ENCODE measurements around the gene CDKN1C. TPM values are rescaled to one million over a fixed set of nuclear protein-coding genes. Genes with fewer than 3 reads are reported as not detected.
A peak's percentile ranks its signal among the peaks of the same experiment; 100 is the strongest.

The CDKN1C gene
- total RNA-seq, 1 experiment from 2014 or later, result 2.9 TPM

DNA sequence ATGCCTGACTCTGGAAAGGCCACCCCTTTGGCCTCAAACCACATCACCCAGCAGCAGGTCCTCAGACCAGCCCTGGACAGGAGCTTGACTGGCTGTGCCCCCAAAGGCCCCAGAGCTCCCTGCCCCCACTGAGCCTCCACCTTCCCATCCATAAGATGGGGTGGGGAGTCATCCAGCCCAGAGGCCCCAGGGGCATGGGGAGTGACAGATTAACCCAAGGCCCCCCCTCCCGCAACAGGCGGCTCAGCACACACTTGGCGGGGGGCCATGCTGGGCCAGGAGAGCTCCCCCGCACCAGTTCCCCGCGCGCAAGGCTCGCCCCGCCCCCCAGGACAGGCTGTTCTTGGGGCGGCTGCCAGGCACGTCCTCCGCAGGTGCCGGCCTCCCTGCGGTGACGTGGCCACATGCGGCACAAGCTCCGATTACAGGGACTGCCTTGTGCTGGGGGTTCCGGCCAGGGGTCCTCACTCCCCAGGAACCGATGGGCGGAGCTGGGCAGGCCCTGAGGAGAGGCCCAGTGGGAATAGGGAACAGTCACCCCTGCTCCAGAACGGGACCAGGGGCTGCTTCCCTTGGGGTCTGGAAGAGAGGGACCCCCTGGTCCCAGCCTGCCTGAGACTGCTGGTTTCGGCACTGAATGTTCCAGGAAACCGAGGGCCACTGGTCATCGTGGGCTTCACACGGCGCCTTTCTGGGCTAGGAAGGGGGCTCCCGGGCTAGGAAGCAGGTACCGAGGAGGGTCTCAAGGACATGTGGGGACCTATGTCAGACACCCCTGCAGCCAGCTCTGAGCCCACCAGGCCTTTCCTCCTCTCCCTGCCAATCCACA, 5.1 kb upstream of the CDKN1C start:
- DNase-seq (ENCODE audit: low spot score), result no peak
- TF ChIP-seq EZH2 (IDR thresholded peaks at IDR 0.05; ENCODE audit: borderline replicate concordance, low read depth, low read length, poor library complexity, severe bottlenecking), result no peak
- TF ChIP-seq, protein P1, sequence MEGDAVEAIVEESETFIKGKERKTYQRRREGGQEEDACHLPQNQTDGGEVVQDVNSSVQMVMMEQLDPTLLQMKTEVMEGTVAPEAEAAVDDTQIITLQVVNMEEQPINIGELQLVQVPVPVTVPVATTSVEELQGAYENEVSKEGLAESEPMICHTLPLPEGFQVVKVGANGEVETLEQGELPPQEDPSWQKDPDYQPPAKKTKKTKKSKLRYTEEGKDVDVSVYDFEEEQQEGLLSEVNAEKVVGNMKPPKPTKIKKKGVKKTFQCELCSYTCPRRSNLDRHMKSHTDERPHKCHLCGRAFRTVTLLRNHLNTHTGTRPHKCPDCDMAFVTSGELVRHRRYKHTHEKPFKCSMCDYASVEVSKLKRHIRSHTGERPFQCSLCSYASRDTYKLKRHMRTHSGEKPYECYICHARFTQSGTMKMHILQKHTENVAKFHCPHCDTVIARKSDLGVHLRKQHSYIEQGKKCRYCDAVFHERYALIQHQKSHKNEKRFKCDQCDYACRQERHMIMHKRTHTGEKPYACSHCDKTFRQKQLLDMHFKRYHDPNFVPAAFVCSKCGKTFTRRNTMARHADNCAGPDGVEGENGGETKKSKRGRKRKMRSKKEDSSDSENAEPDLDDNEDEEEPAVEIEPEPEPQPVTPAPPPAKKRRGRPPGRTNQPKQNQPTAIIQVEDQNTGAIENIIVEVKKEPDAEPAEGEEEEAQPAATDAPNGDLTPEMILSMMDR (conservative IDR thresholded peaks at IDR 0.05; ENCODE audit: low read depth, low read length), result no peak
- Histone ChIP-seq H3K27ac (ENCODE audit: low read depth, low read length, poor library complexity, severe bottlenecking) (peak overlapping the region; percentile 54), H3K36me3 (ENCODE audit: insufficient read depth, low read length, poor library complexity, severe bottlenecking) (no peaks in the 10 kb centered on the region), H3K27me3 (replicated peaks; ENCODE audit: insufficient read depth, low read depth, low read length, poor library complexity) (no peaks in the 10 kb centered on the region), H3K4me1 (ENCODE audit: insufficient read depth, low read length, poor library complexity, severe bottlenecking) (peaks cover 19% of the 10 kb centered on the region), H3K9me3 (ENCODE audit: low read depth, low read length, poor library complexity, severe bottlenecking) (no peaks in the 10 kb centered on the region), H3K4me3 (ENCODE audit: low read depth, low read length, poor library complexity, severe bottlenecking) (no peak overlapping the region)
- no TSS peak for BruUV-seq (replicated peaks)
- intact Hi-C loops (cut with micrococcal nuclease; ENCODE audit: unreplicated experiment), result loop anchor here (5.0 kb wide), 1 partner anchor 463 kb away; no protein-coding TSS in a partner anchor
- ChIA-PET CTCF (interaction anchor here (5.8 kb wide), 1 partner anchor 359 kb away, joined by 52 read pairs; no protein-coding TSS in a partner anchor), POLR2A (ENCODE audit: low non-redundant PET) (no interaction called here)

DNA sequence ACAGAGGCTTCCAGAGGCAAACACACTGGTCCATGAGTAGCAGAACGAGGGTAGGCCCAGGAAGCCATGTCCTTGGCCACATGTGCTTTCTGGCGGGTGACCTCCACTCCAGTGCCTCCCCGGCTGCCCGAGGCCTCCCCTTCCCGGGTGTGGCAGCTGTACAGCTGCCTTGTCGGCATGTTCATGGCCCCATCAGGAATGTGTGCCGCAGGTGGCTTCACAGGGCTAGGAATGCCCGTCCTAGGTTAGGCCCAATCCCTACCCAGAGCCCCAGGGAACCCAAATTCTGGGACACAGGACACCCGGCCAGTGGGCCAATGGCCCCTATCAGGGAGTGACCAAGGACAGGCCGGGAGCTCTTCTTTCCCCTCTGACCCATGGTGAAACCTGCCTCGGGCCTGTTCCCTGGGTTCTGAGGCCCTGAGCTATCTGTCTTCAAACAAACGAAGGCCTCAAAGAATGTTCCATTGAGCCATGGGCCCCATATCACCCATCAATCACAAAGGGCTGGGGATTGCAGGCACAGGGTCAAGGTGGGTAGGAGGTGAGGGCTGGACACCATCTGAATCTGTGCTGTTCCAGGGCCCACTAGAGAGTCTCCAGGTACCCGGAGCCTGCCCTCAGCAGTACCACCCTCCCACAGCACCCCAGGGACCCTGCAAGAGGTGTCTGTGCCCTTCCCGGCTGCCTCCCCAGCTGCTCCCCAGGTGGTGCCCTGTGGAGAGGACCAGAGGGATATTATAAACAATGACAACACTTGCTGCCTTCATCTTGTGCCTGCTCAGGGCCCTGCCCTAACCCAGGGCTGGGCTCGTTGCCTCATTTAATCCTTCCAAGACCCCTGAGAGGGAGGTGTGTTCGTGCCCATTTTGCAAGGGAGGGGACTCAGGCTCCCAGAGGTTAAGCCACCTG, 4.0 kb upstream of the CDKN1C start:
- CTCF ChIA-PET, result interaction anchor here (5.8 kb wide), 1 partner anchor 358 kb away, joined by 52 read pairs; no protein-coding TSS in a partner anchor
- Histone ChIP-seq H3K36me3 (ENCODE audit: insufficient read depth, low read length, poor library complexity, severe bottlenecking) (no peaks in the 10 kb centered on the region), H3K9me3 (ENCODE audit: low read depth, low read length, poor library complexity, severe bottlenecking) (no peaks in the 10 kb centered on the region), H3K4me3 (ENCODE audit: low read depth, low read length, poor library complexity, severe bottlenecking) (no peak overlapping the region), H3K27ac (ENCODE audit: low read depth, low read length, poor library complexity, severe bottlenecking) (no peak overlapping the region), H3K27me3 (replicated peaks; ENCODE audit: insufficient read depth, low read depth, low read length, poor library complexity) (peaks cover 3% of the 10 kb centered on the region), H3K4me1 (ENCODE audit: insufficient read depth, low read length, poor library complexity, severe bottlenecking) (peaks cover 19% of the 10 kb centered on the region)
- TF ChIP-seq EZH2 (IDR thresholded peaks at IDR 0.05; ENCODE audit: borderline replicate concordance, low read depth, low read length, poor library complexity, severe bottlenecking), result no peak
- TF ChIP-seq, protein P1 (conservative IDR thresholded peaks at IDR 0.05; ENCODE audit: low read depth, low read length), result no peak
- BruUV-seq (replicated peaks), result no TSS peak
- intact Hi-C loops (cut with micrococcal nuclease; ENCODE audit: unreplicated experiment), result loop anchor here (5.0 kb wide), 2 partner anchors 187 to 462 kb away; no protein-coding TSS in a partner anchor
- POLR2A ChIA-PET (ENCODE audit: low non-redundant PET), result no interaction called here
- DNase-seq (ENCODE audit: low spot score), result no peak

DNA sequence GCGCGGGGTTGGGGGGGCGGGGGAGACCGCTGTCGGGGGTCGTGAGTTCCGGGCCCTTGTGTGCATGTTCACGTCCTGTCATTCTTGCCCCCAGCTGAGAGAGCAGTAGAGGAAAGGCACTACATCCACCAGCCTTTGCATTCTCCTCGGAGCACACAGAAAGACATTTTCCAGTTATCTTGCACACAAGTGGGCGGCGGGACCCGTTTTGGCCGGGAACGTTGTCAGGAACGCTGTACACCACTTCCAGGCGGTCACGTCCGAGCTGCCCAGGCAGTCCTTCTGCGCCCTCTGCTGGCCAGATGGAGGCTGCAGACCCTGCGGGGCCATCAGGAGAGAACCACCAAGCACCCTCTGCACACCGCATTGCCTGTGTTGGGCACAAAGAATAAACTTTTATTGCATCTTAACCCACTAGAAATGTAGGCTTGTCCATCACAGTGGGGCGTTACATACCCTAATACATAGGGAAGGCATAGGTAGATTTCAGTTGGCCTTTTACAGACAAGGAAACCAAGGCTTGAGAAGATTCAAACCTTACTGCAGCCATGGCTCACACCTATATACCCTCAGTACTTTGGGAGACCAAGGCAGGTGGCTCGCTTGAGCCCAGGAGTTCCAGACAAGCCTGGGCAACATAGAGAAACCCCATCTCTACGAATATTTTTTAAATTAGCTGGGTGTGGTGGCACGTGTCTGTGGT, 2.8 kb upstream of the CDKN1C start:
- POLR2A ChIA-PET (ENCODE audit: low non-redundant PET), result no interaction called here

More for the DNA sequence above, 2.8 kb upstream of the CDKN1C start:
- CTCF ChIA-PET, result interaction anchor here (0.6 to 5.8 kb wide), 3 partner anchors 306 to 357 kb away, joined by 3 to 52 read pairs (median 5); no protein-coding TSS in a partner anchor
- H3K27me3 ChIP-seq (replicated peaks; ENCODE audit: insufficient read depth, low read depth, low read length, poor library complexity), result peaks cover 12% of the 10 kb centered on the region
- intact Hi-C loops (cut with micrococcal nuclease; ENCODE audit: unreplicated experiment), result loop anchor here (1.0 to 5.0 kb wide), 2 partner anchors 186 to 355 kb away; no protein-coding TSS in a partner anchor
- H3K4me3 ChIP-seq (ENCODE audit: low read depth, low read length, poor library complexity, severe bottlenecking), result no peak overlapping the region
- no peaks in the 10 kb centered on the region for H3K36me3 ChIP-seq (ENCODE audit: insufficient read depth, low read length, poor library complexity, severe bottlenecking)
- TF ChIP-seq, protein P1 (conservative IDR thresholded peaks at IDR 0.05; ENCODE audit: low read depth, low read length), result peak; percentile 95
- no peak for TF ChIP-seq EZH2 (IDR thresholded peaks at IDR 0.05; ENCODE audit: borderline replicate concordance, low read depth, low read length, poor library complexity, severe bottlenecking)
- H3K27ac ChIP-seq (ENCODE audit: low read depth, low read length, poor library complexity, severe bottlenecking), result no peak overlapping the region
- peaks cover 19% of the 10 kb centered on the region for H3K4me1 ChIP-seq (ENCODE audit: insufficient read depth, low read length, poor library complexity, severe bottlenecking)
- no peaks in the 10 kb centered on the region for H3K9me3 ChIP-seq (ENCODE audit: low read depth, low read length, poor library complexity, severe bottlenecking)
- DNase-seq (ENCODE audit: low spot score), result peak; percentile 88
- no TSS peak for BruUV-seq (replicated peaks)
